Measurements from ENCODE around the gene TRIM14.

DNA sequence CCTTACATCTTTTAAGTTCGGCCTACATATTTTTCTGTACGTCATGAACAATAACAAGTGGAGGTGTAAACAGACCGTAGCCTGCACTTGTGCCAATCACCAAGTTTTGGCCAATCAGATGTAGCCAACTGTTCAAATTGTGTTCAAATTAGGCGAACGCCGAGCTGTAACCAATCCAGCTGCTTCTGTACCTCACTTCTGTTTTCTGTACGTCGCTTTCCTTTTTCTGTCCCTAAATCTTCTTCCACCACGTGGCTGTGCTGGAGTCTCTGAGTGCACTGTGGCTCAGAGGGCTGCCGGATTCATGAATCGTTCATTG is 26.4 kb downstream of the TRIM14 start:
- TF ChIP-seq, protein P1, sequence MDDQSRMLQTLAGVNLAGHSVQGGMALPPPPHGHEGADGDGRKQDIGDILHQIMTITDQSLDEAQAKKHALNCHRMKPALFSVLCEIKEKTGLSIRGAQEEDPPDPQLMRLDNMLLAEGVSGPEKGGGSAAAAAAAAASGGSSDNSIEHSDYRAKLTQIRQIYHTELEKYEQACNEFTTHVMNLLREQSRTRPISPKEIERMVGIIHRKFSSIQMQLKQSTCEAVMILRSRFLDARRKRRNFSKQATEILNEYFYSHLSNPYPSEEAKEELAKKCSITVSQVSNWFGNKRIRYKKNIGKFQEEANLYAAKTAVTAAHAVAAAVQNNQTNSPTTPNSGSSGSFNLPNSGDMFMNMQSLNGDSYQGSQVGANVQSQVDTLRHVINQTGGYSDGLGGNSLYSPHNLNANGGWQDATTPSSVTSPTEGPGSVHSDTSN (CRISPR knock-in tag; IDR thresholded peaks at IDR 0.05), result no peak
- TF ChIP-seq ZNF184 (tag by site-specific recombination; IDR thresholded peaks at IDR 0.05) (no peak), YY1 (tag by site-specific recombination; IDR thresholded peaks at IDR 0.05) (no peak), SCRT2 (tag by site-specific recombination; IDR thresholded peaks at IDR 0.05) (no peak), ZBTB8A (tag by site-specific recombination; IDR thresholded peaks at IDR 0.05) (no peak), ZNF274 (IDR thresholded peaks at IDR 0.05; ENCODE audit: low read length) (no peak), ZNF274 (tag by site-specific recombination; IDR thresholded peaks at IDR 0.05; ENCODE audit: borderline replicate concordance) (no peak)
- TF ChIP-seq, protein P2, sequence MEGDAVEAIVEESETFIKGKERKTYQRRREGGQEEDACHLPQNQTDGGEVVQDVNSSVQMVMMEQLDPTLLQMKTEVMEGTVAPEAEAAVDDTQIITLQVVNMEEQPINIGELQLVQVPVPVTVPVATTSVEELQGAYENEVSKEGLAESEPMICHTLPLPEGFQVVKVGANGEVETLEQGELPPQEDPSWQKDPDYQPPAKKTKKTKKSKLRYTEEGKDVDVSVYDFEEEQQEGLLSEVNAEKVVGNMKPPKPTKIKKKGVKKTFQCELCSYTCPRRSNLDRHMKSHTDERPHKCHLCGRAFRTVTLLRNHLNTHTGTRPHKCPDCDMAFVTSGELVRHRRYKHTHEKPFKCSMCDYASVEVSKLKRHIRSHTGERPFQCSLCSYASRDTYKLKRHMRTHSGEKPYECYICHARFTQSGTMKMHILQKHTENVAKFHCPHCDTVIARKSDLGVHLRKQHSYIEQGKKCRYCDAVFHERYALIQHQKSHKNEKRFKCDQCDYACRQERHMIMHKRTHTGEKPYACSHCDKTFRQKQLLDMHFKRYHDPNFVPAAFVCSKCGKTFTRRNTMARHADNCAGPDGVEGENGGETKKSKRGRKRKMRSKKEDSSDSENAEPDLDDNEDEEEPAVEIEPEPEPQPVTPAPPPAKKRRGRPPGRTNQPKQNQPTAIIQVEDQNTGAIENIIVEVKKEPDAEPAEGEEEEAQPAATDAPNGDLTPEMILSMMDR (tag by site-specific recombination; IDR thresholded peaks at IDR 0.05), result no peak
- TF ChIP-seq, protein P3, sequence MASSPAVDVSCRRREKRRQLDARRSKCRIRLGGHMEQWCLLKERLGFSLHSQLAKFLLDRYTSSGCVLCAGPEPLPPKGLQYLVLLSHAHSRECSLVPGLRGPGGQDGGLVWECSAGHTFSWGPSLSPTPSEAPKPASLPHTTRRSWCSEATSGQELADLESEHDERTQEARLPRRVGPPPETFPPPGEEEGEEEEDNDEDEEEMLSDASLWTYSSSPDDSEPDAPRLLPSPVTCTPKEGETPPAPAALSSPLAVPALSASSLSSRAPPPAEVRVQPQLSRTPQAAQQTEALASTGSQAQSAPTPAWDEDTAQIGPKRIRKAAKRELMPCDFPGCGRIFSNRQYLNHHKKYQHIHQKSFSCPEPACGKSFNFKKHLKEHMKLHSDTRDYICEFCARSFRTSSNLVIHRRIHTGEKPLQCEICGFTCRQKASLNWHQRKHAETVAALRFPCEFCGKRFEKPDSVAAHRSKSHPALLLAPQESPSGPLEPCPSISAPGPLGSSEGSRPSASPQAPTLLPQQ (tag by site-specific recombination; IDR thresholded peaks at IDR 0.05), result no peak
